Nephron progenitor cell (in vitro differentiated cells): ENCODE data around the gene FUT8.

ENCODE experiments used
- DNase-seq: peaks from one replicate; pipeline ENCODE4 v3.0.0; 2021
- H3K27ac Mint-ChIP-seq: 2 replicates; pipeline ENCODE4 v1.8.0; 2021; ENCODE audit warnings: mild to moderate bottlenecking, moderate library complexity, mixed read lengths
- H3K27me3 Mint-ChIP-seq: 2 replicates; pipeline ENCODE4 v1.8.0; 2021; ENCODE audit warnings: mild to moderate bottlenecking, low read depth, mixed read lengths; ENCODE audit not compliant: poor library complexity
- H3K36me3 Mint-ChIP-seq: 2 replicates; pipeline ENCODE4 v1.8.0; 2021; ENCODE audit warnings: low read depth, mixed read lengths
- H3K4me1 Mint-ChIP-seq: 2 replicates; pipeline ENCODE4 v1.8.0; 2021; ENCODE audit warnings: mixed read lengths
- H3K4me3 Mint-ChIP-seq: 2 replicates; pipeline ENCODE4 v1.8.0; 2021; ENCODE audit warnings: mild to moderate bottlenecking, moderate library complexity, mixed read lengths
- H3K9me3 Mint-ChIP-seq: 2 replicates; pipeline ENCODE4 v1.8.0; 2021; ENCODE audit warnings: mild to moderate bottlenecking, moderate library complexity, mixed read lengths
- TF ChIP-seq, protein P1 (sequence below): fragments of 200-600 bp; sonication (generic); IDR thresholded peaks from 2 replicates; pipeline ENCODE4 v1.5.0; 2021; ENCODE audit warnings: antibody characterized with exemption

Gene FUT8

DNA sequence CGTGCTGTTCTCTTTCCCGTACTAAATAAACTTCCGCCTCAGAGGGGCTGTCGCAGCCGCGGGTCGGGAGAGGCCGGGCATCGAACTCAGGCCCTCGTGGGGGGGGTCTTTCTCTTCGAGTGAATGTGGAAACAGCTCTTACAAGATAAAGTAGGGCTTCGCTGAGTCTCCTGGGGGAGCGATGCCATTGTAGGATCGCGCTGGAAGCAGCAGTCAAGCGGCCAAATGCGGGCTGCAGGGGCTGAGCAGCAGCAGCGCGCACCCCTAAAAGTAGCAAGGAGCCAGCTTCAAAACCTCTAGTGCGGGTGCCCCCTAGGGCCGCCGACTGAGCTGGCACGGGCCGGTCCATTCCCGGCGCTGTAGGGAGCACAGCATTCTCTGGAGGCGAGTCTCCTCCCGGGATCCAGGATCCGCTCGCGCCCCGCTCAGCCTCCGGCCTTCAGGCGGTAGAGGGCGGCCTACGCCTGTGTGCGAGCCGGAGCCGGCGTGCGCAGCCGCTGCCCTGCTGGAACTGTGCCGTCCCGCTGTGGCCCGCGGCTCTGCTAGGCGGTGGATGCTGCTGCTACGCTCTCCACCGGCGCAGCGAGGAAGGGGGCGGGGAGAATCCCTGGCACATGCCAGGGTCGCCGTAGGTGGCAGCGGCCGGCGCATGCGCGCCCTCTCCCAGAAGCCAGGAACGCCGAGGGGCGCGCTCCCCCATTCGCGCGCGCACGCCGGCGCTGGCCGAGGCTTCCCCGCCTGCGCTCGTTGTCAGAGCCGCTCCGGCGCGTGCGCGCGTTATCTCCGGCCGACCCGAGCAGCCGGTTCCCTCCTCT is at the start of gene FUT8:
FUT8 (plus strand) TSS at position 699 of the 815 bp plus-strand sequence. CDS start 148,834 bp downstream, outside the sequence.
- H3K36me3 Mint-ChIP-seq, result no peaks in the 10 kb centered on the region
- peak within 1 kb of the TSS; percentile 98 for H3K27ac Mint-ChIP-seq
- TF ChIP-seq, protein P1, sequence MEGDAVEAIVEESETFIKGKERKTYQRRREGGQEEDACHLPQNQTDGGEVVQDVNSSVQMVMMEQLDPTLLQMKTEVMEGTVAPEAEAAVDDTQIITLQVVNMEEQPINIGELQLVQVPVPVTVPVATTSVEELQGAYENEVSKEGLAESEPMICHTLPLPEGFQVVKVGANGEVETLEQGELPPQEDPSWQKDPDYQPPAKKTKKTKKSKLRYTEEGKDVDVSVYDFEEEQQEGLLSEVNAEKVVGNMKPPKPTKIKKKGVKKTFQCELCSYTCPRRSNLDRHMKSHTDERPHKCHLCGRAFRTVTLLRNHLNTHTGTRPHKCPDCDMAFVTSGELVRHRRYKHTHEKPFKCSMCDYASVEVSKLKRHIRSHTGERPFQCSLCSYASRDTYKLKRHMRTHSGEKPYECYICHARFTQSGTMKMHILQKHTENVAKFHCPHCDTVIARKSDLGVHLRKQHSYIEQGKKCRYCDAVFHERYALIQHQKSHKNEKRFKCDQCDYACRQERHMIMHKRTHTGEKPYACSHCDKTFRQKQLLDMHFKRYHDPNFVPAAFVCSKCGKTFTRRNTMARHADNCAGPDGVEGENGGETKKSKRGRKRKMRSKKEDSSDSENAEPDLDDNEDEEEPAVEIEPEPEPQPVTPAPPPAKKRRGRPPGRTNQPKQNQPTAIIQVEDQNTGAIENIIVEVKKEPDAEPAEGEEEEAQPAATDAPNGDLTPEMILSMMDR, result peak; percentile 38
- no peaks in the 10 kb centered on the region for H3K9me3 Mint-ChIP-seq
- H3K4me3 Mint-ChIP-seq, result peak within 1 kb of the TSS; percentile 95
- H3K27me3 Mint-ChIP-seq, result peaks cover 4% of the 10 kb centered on the region
- DNase-seq, result peak; percentile 97
- peaks cover 23% of the 10 kb centered on the region for H3K4me1 Mint-ChIP-seq

DNA sequence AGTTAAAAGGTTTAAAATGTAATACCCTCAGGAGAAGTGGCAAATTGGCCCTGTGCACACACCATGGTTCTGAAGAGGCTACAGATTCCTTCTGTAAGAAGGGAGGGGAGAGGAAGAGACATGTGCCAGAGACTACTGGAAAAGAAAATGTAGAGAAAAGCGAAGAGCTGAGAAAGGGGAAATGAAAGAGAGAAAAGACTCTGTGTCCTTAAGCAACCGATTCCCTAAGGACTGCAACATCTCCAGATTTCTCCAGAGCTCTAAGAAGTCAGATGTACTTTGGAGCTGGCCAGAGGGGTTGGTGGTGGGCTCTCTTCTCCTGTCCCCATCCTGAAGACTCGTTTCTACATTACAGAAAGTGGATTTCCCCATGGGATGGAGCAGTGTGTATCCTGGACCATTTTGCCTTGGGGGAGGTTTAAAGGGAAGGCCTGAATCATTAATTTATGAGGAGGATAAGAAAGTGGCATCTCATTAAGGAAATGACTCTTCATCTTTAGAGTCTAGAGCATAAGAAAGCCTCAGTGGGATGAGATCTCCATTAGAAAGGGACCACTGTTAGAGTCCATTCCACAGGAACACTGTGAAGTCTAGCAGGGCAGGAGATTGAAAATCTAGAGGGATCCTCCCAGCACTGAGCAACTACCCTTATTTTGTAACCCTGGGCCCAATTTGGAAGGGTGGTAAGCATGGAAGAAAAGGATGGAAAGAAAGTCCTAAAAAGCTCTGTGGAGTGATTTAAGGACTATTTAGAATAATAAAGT is 45.5 kb upstream of the FUT8 start:
- no peaks in the 10 kb centered on the region for H3K9me3 Mint-ChIP-seq
- no peak overlapping the region for H3K27ac Mint-ChIP-seq
- TF ChIP-seq, protein P1, result no peak
- no peak overlapping the region for H3K4me3 Mint-ChIP-seq
- peaks cover 5% of the 10 kb centered on the region for H3K4me1 Mint-ChIP-seq
- H3K27me3 Mint-ChIP-seq, result peaks cover 13% of the 10 kb centered on the region
- H3K36me3 Mint-ChIP-seq, result no peaks in the 10 kb centered on the region
- no peak for DNase-seq

DNA sequence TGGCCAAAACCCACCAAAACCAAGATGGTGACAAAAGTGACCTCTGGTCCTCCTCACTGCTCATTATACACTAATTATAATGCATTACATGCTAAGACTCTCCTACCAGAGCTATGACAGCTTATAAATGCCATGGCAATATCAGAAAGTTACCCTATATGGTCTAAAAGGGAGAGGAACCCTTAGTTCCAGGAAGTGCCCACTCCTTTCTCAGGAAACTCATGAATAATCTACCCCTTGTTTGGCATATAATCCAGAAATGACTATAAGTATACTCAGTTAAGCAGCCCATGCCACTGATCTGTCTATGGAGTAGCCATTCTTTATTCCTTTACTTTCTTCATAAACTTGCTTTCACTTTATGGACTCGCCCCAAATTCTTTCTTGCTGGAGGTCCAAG is 43.0 kb upstream of the FUT8 start:
- Mint-ChIP-seq H3K4me3 (no peak overlapping the region), H3K27ac (no peak overlapping the region), H3K27me3 (peaks cover 9% of the 10 kb centered on the region), H3K4me1 (peaks cover 4% of the 10 kb centered on the region), H3K36me3 (no peaks in the 10 kb centered on the region), H3K9me3 (no peaks in the 10 kb centered on the region)
- TF ChIP-seq, protein P1, result no peak
- no peak for DNase-seq

DNA sequence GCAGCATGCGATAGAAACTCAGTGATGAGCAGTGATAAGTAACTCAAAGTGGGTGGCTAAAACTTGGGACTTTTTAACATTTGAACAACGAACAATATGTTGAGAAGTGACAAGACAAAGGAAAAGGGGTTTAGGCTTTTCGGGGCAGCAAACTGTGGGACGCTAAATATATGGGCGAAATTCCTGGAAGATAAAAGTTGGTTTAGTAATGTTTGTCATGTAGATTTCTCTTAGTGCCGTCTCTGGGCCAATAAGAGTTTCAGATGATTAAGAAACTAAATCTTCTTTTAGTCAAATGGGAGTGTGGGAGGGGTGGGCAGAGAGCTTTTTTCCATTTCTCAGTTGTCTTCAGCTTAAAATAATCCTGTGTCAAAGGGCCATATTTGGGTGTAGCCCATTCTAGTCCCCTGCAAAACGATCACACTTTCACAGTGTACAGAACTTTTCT is 41.7 kb upstream of the FUT8 start:
- peaks cover 6% of the 10 kb centered on the region for H3K27me3 Mint-ChIP-seq
- H3K9me3 Mint-ChIP-seq, result no peaks in the 10 kb centered on the region
- peaks cover 4% of the 10 kb centered on the region for H3K4me1 Mint-ChIP-seq
- H3K36me3 Mint-ChIP-seq, result no peaks in the 10 kb centered on the region
- TF ChIP-seq, protein P1, result no peak
- no peak overlapping the region for H3K27ac Mint-ChIP-seq
- no peak for DNase-seq
- no peak overlapping the region for H3K4me3 Mint-ChIP-seq

DNA sequence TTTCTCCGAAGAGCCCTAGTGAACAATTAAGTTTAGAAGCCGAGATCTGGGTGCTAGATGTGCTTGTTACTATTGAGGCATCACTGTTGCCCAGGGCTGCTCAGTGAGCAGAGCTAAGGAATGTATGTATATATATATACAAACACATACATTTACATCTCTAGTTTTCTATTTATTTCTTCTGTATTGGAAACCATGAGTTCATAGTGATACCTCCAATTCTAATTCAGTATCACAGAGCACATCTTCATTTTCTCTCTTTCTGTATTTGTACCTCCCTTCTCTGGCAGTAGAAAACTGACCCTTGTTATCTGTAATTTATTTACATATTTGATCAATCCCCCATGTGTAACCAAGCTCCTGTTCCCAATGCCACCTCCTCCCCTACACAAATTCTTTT is 40.7 kb upstream of the FUT8 start:
- no peak for DNase-seq
- H3K27ac Mint-ChIP-seq, result no peak overlapping the region

More for the DNA sequence above, 40.7 kb upstream of the FUT8 start:
- Mint-ChIP-seq H3K27me3 (peaks cover 3% of the 10 kb centered on the region), H3K4me1 (peaks cover 4% of the 10 kb centered on the region), H3K4me3 (no peak overlapping the region), H3K36me3 (no peaks in the 10 kb centered on the region), H3K9me3 (no peaks in the 10 kb centered on the region)
- TF ChIP-seq, protein P1, result no peak
